ENCODE measurements around the gene PSMA3. TPM values are rescaled to one million over a fixed set of nuclear protein-coding genes. Genes with fewer than 3 reads are reported as not detected.

PSMA3 gene
- 137 TPM for total RNA-seq
- 100 to 1,000 TPM; 187 to 218 (median 191) TPM for polyA plus RNA-seq

DNA sequence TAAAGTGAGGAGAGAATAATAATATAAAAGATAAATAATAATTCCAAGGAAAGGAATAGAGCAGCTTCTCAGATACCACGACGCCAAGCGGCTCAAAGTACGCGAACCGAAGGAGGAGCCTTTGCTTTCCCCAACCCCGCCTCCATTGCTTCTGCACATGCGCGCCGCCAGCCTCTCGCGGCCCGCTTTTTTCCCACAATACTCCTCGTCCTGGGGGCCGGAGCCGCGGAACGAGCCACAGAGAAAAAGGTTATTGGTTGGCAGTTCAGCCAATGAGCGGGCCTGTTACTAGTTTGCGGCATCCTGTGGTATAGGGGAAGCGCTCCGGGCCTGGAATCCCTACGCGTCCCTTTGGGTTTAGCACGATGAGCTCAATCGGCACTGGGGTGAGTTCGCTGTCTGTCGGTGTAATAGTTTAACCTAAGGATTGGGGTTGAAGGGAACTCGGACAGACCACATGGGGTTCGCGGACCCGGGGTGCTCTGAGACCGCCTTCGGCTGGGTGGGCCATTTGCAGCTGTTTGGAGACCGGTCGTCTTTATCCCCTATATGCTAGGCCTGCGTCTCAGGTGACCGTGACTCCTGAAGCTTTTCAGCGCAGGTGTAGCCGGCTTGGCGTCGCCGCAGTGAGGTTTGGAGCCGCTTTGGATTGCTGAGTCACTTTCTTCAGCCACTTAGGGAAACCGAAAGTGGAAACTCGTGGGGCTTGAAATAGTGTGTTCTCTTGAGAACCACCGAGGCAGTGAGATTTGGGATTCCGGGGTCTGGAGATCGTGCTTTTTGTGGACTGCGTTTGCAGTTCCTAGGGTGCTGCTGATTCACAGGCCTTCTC lies at the start of gene PSMA3:
Gene PSMA3, plus strand, starts transcription at position 288 of the 832 bp plus-strand sequence. Its CDS starts 78 bp downstream, at position 366.
- peaks cover 37 to 58% (median 42%) of the 10 kb centered on the region in 4 donors for H3K4me1 Mint-ChIP-seq
- H3K27ac Mint-ChIP-seq = peak within 1 kb of the TSS; percentile 98 to 99 (median 99)

DNA sequence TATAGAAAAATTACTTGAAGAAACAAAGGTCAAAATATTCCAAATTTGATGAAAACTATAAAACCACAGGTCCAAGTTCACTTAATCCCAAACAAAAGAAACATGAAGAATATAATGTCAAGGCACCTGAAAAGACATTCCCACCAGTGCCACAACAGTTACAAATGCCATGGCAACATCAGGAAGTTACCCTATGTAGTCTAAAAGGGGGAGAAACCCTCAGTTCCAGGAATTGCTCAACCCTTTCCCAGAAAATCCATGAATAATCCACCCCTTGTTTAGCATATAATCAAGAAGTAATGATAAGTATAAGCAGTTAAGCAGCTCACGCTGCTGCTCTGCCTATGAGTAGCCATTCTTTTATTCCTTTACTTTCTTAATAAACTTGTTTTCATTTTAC lies 48.4 kb upstream of the PSMA3 start:
- no peaks in the 10 kb centered on the region for H3K27me3 ChIP-seq (ENCODE audit: control insufficient read depth, insufficient read depth, low read length)
- H3K4me3 Mint-ChIP-seq = peak overlapping the region in 2 of 4 donors; percentile 40 to 73

More for the DNA sequence above, at the start of gene PSMA3:
- Mint-ChIP-seq H3K9me3 (peaks cover 0 to 2% (median 0%) of the 10 kb centered on the region in 7 donors), H3K4me3 (peak within 1 kb of the TSS; percentile 95 to 100 (median 98)), H3K27me3 (peaks cover 14% of the 10 kb centered on the region), H3K36me3 (peaks cover 11% of the 10 kb centered on the region)
- peak within 1 kb of the TSS; percentile 100 for H3K4me3 ChIP-seq (ENCODE audit: low read depth, low read length)
- H3K36me3 ChIP-seq (ENCODE audit: control insufficient read depth, insufficient read depth, low read length) = peaks cover 9% of the 10 kb centered on the region
- H3K27ac ChIP-seq (ENCODE audit: insufficient read depth, low read length, poor library complexity, severe bottlenecking) = peak within 1 kb of the TSS; percentile 97
- ATAC-seq (ENCODE audit: low read depth in 2 of 2) = peak; percentile 94 to 96
- no peaks in the 10 kb centered on the region for H3K27me3 ChIP-seq (ENCODE audit: control insufficient read depth, insufficient read depth, low read length)
- H3K4me1 ChIP-seq (ENCODE audit: control insufficient read depth, insufficient read depth, low read length, poor library complexity, severe bottlenecking) = peaks cover 39% of the 10 kb centered on the region
- DNase-seq = peak; percentile 96 to 98 (median 98)
- no peaks in the 10 kb centered on the region for H3K9me3 ChIP-seq (ENCODE audit: control insufficient read depth in 2 of 2, low read length in 2 of 2)

DNA sequence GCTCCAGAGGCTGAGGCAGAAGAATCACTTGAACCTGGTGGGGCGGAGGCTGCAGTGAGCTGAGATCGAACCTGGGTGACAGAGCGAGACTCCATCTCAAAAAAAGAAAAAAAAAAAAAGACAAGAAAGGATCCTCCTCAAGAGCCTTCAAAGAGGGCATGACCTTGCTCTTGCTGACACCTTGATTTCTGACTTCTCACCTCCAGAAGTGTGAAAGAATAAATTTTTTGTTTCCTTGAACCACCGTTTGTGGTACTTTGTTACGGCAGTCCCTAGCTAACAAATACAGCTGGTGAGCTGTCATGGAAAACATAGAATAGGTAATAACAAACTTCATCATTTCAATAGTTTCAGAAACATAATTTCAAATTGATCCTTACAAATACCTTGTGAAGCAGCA lies 46.6 kb upstream of the PSMA3 start:
- Histone ChIP-seq H3K4me3 (ENCODE audit: low read depth, low read length) (no peak overlapping the region), H3K9me3 (ENCODE audit: control insufficient read depth in 2 of 2, low read length in 2 of 2) (no peaks in the 10 kb centered on the region), H3K36me3 (ENCODE audit: control insufficient read depth, insufficient read depth, low read length) (peaks cover 2% of the 10 kb centered on the region), H3K27me3 (ENCODE audit: control insufficient read depth, insufficient read depth, low read length) (no peaks in the 10 kb centered on the region), H3K27ac (ENCODE audit: insufficient read depth, low read length, poor library complexity, severe bottlenecking) (no peak overlapping the region), H3K4me1 (ENCODE audit: control insufficient read depth, insufficient read depth, low read length, poor library complexity, severe bottlenecking) (peaks cover 28% of the 10 kb centered on the region)
- H3K27me3 Mint-ChIP-seq = peaks cover 19% of the 10 kb centered on the region
- peak overlapping the region in 3 of 4 donors; percentile 52 to 95 (median 69) for H3K4me3 Mint-ChIP-seq
- DNase-seq = no peak
- no peak for ATAC-seq (ENCODE audit: low read depth in 2 of 2)
- no peaks in the 10 kb centered on the region for H3K9me3 Mint-ChIP-seq
- peaks cover 17 to 38% (median 26%) of the 10 kb centered on the region in 4 donors for H3K4me1 Mint-ChIP-seq
- H3K36me3 Mint-ChIP-seq = peaks cover 4% of the 10 kb centered on the region
- H3K27ac Mint-ChIP-seq = peak overlapping the region in 2 of 3 donors; percentile 31 to 97

More for the DNA sequence above, 48.4 kb upstream of the PSMA3 start:
- Histone ChIP-seq H3K9me3 (ENCODE audit: control insufficient read depth in 2 of 2, low read length in 2 of 2) (no peaks in the 10 kb centered on the region), H3K27ac (ENCODE audit: insufficient read depth, low read length, poor library complexity, severe bottlenecking) (no peak overlapping the region), H3K36me3 (ENCODE audit: control insufficient read depth, insufficient read depth, low read length) (no peaks in the 10 kb centered on the region), H3K4me3 (ENCODE audit: low read depth, low read length) (no peak overlapping the region), H3K4me1 (ENCODE audit: control insufficient read depth, insufficient read depth, low read length, poor library complexity, severe bottlenecking) (peaks cover 19% of the 10 kb centered on the region)
- Mint-ChIP-seq H3K9me3 (no peaks in the 10 kb centered on the region), H3K27ac (peak overlapping the region in 1 of 3 donors; percentile 2), H3K4me1 (peaks cover 13 to 33% (median 18%) of the 10 kb centered on the region in 4 donors), H3K27me3 (peaks cover 36% of the 10 kb centered on the region), H3K36me3 (peaks cover under 1% of the 10 kb centered on the region)
- ATAC-seq (ENCODE audit: low read depth in 2 of 2) (no peak), DNase-seq (no peak)

GRCh38 chr14:58199726-58200479 lies 44.7 kb upstream of the PSMA3 start, which contains the start of gene ACTR10:
ACTR10 (plus strand) TSS chr14:58200149; CDS start chr14:58200218, 69 bp downstream.
- ATAC-seq (ENCODE audit: low read depth in 2 of 2) (peak; percentile 89 to 90), DNase-seq (peak; percentile 78 to 90 (median 87))
- Mint-ChIP-seq H3K9me3 (no peaks in the 10 kb centered on the region), H3K4me1 (peaks cover 17 to 43% (median 30%) of the 10 kb centered on the region in 4 donors), H3K27me3 (peaks cover 11% of the 10 kb centered on the region), H3K4me3 (peak within 1 kb of the TSS; percentile 95 to 99 (median 96)), H3K36me3 (peaks cover 6% of the 10 kb centered on the region), H3K27ac (peak within 1 kb of the TSS; percentile 97 to 99 (median 98))
- Histone ChIP-seq H3K27me3 (ENCODE audit: control insufficient read depth, insufficient read depth, low read length) (no peaks in the 10 kb centered on the region), H3K4me1 (ENCODE audit: control insufficient read depth, insufficient read depth, low read length, poor library complexity, severe bottlenecking) (peaks cover 28% of the 10 kb centered on the region), H3K4me3 (ENCODE audit: low read depth, low read length) (peak within 1 kb of the TSS; percentile 96), H3K27ac (ENCODE audit: insufficient read depth, low read length, poor library complexity, severe bottlenecking) (peak within 1 kb of the TSS; percentile 93), H3K9me3 (ENCODE audit: control insufficient read depth in 2 of 2, low read length in 2 of 2) (no peaks in the 10 kb centered on the region), H3K36me3 (ENCODE audit: control insufficient read depth, insufficient read depth, low read length) (peaks cover 5% of the 10 kb centered on the region)

DNA sequence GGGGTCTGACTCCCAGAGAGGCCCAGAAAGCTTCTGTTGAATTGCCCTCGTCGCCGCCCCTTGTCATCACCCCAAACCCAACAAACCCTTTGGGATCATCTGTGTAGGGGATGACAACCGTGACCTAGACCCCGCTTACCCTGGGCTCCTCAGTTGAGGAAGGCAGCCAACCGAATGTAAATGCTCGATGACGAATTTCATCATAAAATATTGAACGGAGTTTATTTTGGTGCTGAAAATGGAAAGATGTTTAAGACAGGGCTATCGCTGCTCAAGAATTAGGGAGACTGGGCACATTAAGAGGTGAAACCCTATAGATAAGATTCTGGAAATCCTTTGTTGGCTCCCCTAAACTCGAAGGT lies 44.2 kb upstream of the PSMA3 start:
- Histone ChIP-seq H3K9me3 (ENCODE audit: control insufficient read depth in 2 of 2, low read length in 2 of 2) (no peaks in the 10 kb centered on the region), H3K4me1 (ENCODE audit: control insufficient read depth, insufficient read depth, low read length, poor library complexity, severe bottlenecking) (peaks cover 28% of the 10 kb centered on the region), H3K27ac (ENCODE audit: insufficient read depth, low read length, poor library complexity, severe bottlenecking) (peak overlapping the region; percentile 93), H3K4me3 (ENCODE audit: low read depth, low read length) (peak overlapping the region; percentile 94), H3K27me3 (ENCODE audit: control insufficient read depth, insufficient read depth, low read length) (no peaks in the 10 kb centered on the region), H3K36me3 (ENCODE audit: control insufficient read depth, insufficient read depth, low read length) (peaks cover 5% of the 10 kb centered on the region)
- peaks cover 17 to 43% (median 30%) of the 10 kb centered on the region in 4 donors for H3K4me1 Mint-ChIP-seq
- H3K4me3 Mint-ChIP-seq = peak overlapping the region; percentile 95 to 98 (median 96)
- H3K9me3 Mint-ChIP-seq = no peaks in the 10 kb centered on the region
- peaks cover 10% of the 10 kb centered on the region for H3K27me3 Mint-ChIP-seq
- peaks cover 6% of the 10 kb centered on the region for H3K36me3 Mint-ChIP-seq
- peak overlapping the region; percentile 93 to 98 (median 97) for H3K27ac Mint-ChIP-seq
- ATAC-seq (ENCODE audit: low read depth in 2 of 2) (peak in 1 of 2 donors; percentile 2), DNase-seq (no peak)

- Mint-ChIP-seq H3K4me1 (peaks cover 17 to 44% (median 29%) of the 10 kb centered on the region in 4 donors), H3K27ac (peak overlapping the region; percentile 93 to 98 (median 97)), H3K9me3 (no peaks in the 10 kb centered on the region), H3K4me3 (peak overlapping the region; percentile 95 to 98 (median 96)), H3K27me3 (peaks cover 10% of the 10 kb centered on the region), H3K36me3 (peaks cover 6% of the 10 kb centered on the region)
- no peak for DNase-seq
- H3K36me3 ChIP-seq (ENCODE audit: control insufficient read depth, insufficient read depth, low read length) = peaks cover 5% of the 10 kb centered on the region
- no peaks in the 10 kb centered on the region for H3K27me3 ChIP-seq (ENCODE audit: control insufficient read depth, insufficient read depth, low read length)
- H3K4me3 ChIP-seq (ENCODE audit: low read depth, low read length) = peak overlapping the region; percentile 94
- no peak for ATAC-seq (ENCODE audit: low read depth in 2 of 2)
- peak overlapping the region; percentile 93 for H3K27ac ChIP-seq (ENCODE audit: insufficient read depth, low read length, poor library complexity, severe bottlenecking)
- no peaks in the 10 kb centered on the region for H3K9me3 ChIP-seq (ENCODE audit: control insufficient read depth in 2 of 2, low read length in 2 of 2)
- H3K4me1 ChIP-seq (ENCODE audit: control insufficient read depth, insufficient read depth, low read length, poor library complexity, severe bottlenecking) = peaks cover 28% of the 10 kb centered on the region
These were observed 43.8 kb upstream of the PSMA3 start for GRCh38 chr14:58200846-58201245.

DNA sequence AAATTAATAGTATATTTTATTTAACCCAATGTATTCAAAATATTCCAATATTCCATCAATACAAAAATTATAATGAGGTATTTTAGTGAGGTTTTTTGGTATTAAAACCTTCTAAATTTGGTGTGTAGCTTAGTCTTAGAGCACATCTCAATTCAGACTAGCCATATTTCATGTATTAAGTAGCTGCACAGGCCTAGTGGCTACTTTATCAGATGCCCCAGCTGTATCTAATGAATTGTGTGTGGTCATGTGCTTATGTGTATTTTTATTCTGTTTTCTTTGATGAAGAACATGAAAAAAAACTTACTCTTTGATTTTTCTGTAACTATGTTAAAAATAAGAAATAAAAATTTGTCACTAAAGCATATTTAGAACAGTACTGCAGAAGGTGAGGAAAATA lies 31.5 kb upstream of the PSMA3 start:
- Mint-ChIP-seq H3K27me3 (no peaks in the 10 kb centered on the region), H3K9me3 (peaks cover 0 to 2% (median 0%) of the 10 kb centered on the region in 7 donors), H3K4me1 (peaks cover 0 to 24% (median 8%) of the 10 kb centered on the region in 4 donors), H3K27ac (no peak overlapping the region), H3K36me3 (peaks cover 38% of the 10 kb centered on the region), H3K4me3 (no peak overlapping the region)
- DNase-seq (no peak), ATAC-seq (ENCODE audit: low read depth in 2 of 2) (no peak)
- H3K27ac ChIP-seq (ENCODE audit: insufficient read depth, low read length, poor library complexity, severe bottlenecking) = no peak overlapping the region
- H3K9me3 ChIP-seq (ENCODE audit: control insufficient read depth in 2 of 2, low read length in 2 of 2) = no peaks in the 10 kb centered on the region
- no peak overlapping the region for H3K4me3 ChIP-seq (ENCODE audit: low read depth, low read length)
- H3K4me1 ChIP-seq (ENCODE audit: control insufficient read depth, insufficient read depth, low read length, poor library complexity, severe bottlenecking) = no peaks in the 10 kb centered on the region
- H3K27me3 ChIP-seq (ENCODE audit: control insufficient read depth, insufficient read depth, low read length) = no peaks in the 10 kb centered on the region
- H3K36me3 ChIP-seq (ENCODE audit: control insufficient read depth, insufficient read depth, low read length) = peaks cover 79% of the 10 kb centered on the region

Measured in CD4-positive, CD25-positive, alpha-beta regulatory T cell (primary cell).